Fibroblast of the conjunctiva (primary cell): ENCODE data around the gene EEF1A2.
"Not testable (repeated sequence)": the region's sequence is repeated elsewhere in the genome, so short reads cannot be mapped to it uniquely, and the experiment has no call there.

Experiments
- DNase-seq: peaks from one replicate; pipeline ENCODE4 v3.0.0-alpha.2; 2010; ENCODE audit warnings: low read depth

The EEF1A2 gene

DNA sequence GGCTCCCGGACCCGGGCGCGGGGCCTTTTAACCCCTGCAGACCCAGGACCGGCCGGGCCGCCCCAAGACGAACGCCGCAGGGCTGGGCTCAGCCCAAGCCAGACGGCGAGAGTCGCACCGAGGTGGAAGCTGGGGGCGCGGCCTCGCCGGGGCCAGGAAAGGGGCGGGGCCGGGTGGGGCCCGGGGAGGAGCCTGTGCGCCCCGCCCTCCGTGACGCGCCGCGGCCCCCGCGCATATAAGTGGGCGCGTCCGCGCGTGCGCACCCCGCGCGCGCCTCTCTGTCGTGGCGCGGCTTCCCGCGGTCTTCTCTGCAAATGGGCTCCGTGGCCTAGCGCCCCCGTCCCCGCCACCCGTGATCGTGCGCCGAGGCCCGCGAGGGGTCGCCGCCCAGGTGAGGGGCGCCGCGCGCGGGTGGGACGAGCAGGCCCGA lies 21.6 kb upstream of the EEF1A2 start, which contains the start of gene PPDPF:
Gene PPDPF (plus strand): TSS at position 262 of the 430 bp plus-strand sequence. CDS start 544 bp downstream, outside the sequence.
- peak; percentile 52 for DNase-seq

DNA sequence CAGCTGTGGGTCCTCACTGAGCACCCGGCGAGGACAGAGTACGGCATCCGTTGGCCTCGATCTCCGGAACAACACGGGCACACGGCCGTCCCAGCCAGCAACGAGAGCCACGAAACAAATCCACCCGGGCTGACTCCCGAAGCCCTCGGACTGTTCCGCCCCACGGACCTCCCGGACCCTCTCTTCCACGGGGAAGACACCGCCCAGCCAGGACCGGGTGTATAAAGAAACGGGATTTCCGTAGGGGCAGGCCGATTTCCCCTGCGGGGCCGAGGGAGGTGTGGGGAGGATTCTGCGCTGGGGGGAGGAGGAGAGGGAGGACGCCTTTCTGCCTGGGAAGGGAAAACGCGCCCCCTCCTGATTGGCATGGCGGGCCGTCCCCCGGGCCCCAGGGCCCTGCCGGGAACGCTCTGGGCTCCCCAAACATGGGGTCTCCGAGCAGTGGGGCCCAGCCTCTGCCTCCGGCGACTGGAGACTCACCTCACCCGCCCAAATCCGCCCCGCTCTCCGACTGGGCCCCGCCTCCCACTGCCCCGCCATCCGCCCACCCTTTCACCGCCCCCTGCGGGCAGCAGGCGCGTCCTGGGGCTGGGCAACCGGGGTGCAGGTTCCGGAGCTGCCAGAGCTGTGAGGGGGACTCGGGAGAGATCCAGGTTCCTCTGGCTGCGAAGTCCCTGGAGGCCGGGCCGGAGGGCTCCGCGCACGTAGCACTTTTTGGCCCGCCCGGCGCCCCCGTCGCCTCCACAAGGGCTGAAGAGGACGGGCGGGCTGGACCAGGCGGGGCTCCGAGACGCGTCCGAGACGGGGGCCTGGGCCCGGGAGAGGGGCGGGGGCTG lies 21.0 kb upstream of the EEF1A2 start:
- no peak for DNase-seq

DNA sequence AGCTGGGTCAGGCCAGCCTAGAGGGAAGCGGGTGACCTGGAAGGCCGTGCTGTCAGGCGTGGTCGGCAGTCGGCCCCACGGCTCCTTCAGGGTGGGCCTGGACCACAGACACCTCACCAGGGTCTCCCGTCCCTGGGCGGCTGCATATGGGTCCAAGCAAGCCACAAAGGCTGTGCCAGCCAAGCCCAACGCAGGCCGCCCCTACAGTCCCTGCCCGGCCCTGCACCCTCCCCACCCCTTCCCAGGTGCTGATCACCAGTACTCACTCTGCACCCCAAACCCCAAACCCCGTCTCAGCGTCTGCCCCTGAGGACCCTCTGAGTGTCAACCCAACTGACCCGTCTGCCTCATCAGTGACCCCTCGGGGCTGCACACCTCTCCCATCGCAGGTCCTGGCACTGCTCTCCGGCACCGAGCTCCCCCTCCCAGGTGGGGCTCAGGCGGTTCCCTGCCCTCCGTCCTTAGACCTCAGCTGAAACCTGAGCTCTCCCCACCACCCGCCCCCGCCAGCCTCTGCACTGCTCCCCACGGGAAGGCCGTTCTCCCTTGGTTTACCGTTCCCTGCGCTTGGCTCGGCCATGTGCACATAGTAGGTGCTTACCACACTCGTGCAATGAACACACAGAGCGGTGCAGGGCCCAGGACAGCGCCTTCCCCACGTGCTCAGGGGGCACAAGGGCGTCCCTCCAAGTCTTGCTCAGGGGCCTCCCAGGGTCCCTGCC lies 20.2 kb upstream of the EEF1A2 start:
- DNase-seq = no peak

DNA sequence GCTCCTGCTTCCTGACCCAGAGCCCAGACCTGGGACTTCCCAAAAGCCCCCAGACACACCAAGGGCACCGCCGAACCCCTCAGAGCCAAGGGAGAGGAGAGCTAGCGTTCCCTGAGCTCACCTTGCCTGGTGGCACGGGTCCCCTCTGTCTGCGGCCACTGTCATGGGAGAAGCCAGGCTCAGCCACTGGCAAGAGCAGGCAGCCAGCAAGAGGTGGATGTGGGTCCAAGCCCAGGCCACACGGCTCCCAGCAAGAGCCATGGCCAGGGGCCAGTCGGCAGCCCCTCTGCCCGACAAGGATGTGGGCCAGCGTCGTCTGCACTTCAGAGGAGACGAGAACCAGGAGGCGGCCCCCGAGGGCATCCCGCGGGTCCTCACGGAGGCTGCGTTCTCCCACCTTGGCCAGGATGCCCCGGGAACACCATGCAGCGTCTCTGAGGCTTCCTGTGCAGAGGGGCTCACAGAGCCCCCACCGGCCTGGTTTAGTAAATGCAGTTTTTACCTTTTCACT lies 19.5 kb upstream of the EEF1A2 start:
- DNase-seq = no peak

DNA sequence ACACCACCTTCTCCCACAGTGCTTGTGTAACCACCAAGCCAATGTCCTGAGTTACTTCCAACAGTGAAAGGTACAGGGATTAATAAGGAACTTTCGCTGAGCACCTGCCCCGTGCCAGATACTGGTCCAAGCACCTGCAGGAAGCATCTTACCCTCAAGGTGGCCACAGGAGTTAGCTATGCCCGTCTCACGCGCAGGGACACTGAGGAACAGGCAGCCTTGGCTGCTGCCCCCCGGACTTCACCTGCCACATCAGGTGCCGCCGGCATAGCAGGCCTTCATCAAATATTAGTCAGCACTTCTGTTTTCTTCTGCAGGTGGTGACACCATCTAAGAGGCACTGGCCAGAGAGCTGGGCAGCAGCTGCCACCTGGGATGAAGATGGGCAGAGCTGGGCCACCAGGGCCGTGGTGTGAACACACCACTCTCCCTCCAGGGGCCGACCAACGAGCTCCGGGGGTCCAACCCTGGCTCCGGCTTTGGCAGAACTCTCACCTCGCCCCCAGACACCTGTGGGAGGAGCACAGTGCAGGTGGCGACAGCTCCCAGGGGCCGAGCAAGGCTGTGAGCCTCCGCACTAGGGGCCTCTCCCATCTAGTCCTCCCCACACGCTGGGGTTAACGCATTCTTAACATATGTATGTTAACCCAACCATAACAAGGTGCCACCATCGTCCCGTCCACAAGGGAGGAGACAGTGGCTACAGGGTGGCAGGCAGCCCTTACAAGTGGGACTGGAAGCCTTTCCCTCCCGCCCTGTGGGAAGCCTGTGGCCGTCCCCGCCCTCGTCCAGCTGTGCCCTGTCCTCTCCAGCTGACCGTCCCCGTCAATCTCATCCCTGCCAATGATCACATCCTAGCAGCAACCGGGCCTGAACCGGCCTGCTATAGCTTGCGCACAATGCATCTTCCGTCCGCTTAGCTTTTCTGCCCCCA lies 18.8 kb upstream of the EEF1A2 start:
- no peak for DNase-seq

DNA sequence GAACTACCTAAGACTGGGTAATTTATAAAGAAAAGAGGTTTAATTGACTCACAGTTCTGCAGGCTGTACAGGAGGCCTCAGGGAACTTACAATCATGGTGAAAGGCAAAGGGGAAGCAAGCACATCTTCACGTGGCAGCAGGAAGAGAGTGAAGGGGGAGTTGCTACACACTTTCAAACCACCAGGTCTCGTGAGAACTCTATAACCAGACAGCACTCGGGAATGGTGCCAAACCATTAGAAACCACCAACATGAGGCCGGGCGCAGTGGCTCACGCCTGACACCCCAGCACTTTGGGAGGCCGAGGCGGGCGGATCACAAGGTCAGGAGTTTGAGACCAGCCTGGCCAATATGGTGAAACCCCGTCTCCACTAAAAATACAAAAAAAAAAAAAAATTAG lies 15.6 kb upstream of the EEF1A2 start:
- DNase-seq = not testable (repeated sequence)

DNA sequence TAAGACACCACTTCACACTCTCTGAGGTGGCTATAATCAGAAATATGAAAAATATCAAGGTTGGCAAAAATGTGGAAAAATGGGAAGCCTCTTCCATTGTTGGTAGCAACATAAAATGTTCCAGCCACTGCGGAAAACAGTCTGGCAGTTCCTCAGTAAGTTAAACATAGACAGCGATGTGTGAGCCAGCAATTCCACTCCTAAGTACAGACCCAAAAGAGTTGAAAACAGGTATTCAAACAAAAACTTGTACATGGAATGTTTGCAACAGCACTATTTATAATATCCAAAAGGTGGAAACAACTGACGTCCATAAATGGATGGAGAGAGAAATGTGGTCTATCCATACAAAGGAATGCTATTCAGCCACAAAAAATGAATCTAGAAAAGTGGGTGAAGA lies 14.3 kb upstream of the EEF1A2 start:
- no peak for DNase-seq

DNA sequence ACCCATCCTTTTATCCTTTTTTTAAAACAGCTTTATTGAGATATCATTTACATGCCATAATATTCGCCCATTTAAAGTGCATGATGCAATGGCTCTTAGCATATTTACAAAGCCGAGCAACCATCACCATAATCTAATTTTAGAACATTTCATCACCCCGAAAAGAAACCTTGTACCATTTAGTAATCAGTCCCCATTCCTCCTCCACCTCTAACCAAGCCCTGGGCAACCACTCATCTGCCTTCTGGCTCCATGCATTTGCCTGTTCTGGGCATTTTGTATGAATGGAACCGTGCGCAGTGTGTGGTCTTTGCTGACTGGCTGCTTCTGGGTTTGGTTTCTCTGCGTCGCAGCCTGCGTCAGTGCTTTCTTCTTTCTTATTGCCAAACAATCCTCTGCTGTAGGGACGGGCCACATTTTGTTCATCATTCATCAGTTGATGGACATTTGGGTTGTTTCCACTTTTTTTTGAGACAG lies 10.2 kb upstream of the EEF1A2 start:
- no peak for DNase-seq

DNA sequence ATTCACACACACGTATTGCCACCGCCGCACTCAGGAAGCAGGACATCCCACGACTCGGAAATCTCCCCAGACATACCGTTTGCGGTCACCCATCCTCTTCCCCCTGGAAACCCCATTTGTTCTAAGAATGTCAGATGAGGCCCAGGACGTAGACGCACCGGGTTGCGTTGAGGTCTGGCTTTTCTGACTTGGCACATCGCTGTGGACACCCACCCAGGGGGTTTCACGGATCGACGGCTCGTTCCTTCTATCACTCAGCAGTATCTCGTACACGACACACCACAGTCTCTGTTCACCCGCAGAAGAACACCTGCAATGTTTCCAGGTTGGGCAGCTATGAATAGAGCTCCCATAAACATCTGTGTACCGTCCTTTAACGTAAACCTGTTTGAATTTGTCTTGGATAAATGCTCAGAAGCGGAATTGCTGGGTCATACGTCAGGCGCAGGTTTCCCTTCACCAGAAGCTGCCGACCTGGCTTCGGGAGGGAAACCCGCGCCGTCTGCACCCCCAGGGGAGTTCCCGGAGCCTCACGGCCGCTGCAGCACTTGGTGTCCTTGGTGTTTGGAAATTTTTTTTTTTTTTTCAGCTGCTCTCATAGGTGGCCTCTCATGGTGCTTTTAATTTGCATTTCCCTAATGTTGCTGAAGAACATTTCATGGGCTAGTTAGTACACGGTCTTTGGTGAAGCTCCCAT lies 9.3 kb upstream of the EEF1A2 start:
- DNase-seq = no peak

DNA sequence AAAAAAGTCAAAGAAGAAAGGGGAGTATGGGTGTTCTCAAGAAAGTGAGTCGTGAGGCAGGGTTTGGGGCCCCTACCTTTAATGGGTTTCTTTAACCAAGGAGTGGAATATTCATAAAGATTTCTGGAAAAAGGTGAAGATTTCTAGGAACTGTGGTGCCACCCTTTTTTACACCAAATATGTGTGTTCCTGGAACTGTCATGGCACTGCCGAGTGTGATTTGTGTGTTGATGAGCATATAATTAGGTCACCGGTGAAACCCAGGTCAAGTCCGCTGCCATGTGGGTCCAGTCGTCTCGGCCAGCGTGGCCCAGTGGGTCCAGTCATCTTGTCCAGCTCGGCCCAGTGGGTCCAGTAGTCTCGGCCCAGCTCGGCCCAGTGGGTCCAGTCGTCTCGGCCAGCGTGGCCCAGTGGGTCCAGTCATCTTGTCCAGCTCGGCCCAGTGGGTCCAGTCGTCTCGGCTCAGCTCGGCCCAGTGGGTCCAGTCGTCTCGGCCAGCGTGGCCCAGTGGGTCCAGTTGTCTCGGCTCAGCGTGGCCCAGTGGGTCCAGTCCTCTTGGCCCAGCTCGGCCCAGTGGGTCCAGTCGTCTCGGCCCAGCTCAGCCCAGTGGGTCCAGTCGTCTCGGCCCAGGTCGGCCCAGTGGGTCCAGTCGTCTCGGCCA lies 8.3 kb upstream of the EEF1A2 start:
- DNase-seq = no peak

DNA sequence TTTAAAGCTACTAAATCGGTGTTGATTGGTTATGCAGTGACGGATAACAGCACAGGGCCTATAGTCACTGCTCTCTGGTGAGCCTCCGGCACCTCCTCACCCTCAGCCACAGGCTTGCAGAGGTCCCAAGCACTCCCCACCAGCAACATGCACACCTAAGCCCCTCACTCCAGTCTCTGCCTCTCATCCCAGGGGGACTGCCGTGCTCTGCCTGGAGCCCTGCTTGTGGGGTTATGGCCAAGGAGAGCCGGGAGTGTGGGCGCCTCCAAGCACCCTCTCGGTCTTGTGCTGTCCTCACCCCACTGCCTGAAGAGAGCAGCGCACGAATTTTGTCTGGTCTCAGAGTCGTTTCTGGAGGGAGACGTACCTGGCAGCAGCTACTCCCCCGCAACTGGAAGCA lies 6.8 kb upstream of the EEF1A2 start:
- no peak for DNase-seq

DNA sequence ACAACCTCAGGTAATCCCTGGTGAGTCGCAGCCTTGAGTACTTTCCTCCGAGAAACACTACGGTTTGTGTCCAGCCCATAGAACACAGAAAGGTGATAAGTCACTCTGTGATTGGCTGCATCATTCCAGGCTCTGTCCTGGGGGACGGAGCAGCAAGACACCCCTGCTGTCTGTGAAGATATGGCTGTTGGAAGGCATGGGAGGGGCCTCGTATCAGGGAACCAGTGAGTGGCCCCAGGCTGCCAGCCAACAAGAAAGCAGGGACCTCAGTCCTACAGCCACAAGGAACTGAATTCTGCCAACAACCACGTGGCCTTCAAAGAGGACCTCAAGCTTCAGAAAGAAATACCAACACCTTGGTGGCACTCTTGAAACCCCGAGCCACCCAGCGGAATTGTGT lies 6.4 kb upstream of the EEF1A2 start:
- DNase-seq = no peak

DNA sequence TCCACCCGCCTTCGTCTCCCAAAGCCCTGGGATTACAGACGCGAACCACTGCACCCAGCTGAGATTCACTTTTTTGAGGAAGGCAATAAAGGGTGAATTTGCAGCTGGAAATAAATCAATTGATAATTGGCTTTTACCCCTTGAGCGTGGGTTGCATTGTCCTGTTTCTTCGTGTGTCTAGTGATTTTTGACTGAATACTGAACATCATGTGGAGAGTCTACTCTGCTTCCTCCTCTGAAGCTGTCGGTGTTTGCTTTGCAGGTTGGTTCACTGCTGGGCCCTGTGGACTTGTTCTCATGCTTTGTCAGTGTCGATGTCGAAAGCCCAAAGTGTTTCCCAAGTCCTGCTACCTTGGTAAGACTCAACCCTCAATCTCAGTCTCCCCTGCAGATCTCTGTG lies 5.8 kb upstream of the EEF1A2 start:
- DNase-seq = no peak

DNA sequence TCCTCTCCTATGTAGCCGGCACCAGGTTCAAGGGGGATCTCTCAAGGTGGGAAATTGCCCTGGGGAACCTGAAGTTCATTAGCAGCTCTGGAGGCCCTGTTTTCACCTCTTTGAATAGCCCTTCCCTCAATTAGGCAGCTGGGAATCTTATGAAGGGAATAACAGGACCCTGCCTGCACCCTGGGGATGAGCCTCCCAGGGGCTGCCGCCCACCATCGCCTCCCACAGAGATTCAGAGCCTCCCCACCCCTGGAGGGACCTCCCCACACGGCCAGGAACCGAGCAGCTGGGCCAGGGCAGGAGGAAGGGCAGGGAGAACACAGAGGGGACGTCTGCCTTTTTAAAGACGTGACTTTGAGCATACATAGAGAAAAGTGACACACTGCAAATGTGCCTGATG lies 4.6 kb upstream of the EEF1A2 start:
- no peak for DNase-seq

DNA sequence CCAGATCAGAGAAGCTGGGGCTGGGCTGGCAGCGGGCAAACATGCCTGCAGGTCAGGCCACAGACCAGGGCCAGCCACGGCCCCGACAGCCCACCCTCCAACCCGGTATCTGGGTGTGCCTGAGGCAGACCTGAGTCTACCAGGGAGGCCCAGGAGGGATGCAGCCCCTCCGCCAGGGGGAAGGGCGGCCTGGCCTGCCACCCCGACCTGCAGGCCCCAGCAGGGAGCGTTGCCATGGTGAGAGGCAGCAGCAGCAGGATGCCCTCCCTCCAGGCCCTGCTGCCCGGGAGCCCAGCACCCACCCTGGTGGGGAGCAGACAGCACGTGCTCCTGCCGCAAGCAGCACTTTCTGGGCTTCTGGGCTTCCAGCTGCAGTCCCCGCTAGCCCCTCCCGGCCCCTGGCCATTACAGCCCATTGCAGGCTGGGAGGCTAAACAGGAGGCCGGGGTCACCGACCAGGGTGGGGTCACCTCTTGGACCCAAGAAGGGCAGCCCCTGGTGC lies 3.8 kb upstream of the EEF1A2 start:
- no peak for DNase-seq

DNA sequence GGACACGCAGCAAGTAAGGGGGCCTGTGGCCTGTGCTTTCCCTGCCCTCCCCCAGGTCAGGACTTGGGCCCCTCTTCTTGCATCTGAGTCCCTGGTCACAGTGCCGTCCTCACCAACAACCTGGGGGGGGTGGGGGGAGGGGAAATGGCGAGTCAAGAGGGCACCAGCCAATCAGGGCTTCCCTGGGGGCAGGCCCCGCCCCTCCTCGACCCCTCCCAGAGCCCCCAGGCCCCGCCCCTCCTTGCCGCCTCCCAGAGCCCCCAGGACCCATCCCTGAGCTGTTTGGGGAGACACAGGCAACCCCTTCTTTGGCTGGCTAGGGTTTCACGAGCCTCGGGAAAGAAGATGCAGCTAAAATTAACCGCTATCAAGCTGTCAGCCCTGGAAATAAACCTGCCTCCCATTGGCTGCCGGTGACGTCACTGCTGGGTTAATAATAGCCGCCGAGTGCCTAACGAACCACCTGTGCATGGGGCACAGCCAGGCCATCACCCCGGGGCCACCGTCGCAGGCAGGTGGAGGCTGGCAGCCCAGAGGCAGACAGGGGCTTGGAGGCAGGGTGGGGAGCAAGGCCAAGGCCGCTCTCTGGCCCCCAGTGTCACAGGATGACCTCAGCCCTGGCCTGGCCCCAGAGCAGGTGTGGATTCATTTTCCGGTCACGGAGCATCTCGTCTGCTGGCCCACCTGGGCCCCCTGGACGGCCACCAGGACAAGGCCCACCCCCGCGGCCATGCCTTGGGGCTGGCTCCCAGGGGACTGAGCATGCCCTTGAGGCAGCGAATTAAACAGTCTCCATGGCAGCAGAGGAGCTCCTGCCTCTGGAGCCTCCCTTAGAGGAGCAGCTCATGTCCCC lies 3.2 kb upstream of the EEF1A2 start:
- no peak for DNase-seq

DNA sequence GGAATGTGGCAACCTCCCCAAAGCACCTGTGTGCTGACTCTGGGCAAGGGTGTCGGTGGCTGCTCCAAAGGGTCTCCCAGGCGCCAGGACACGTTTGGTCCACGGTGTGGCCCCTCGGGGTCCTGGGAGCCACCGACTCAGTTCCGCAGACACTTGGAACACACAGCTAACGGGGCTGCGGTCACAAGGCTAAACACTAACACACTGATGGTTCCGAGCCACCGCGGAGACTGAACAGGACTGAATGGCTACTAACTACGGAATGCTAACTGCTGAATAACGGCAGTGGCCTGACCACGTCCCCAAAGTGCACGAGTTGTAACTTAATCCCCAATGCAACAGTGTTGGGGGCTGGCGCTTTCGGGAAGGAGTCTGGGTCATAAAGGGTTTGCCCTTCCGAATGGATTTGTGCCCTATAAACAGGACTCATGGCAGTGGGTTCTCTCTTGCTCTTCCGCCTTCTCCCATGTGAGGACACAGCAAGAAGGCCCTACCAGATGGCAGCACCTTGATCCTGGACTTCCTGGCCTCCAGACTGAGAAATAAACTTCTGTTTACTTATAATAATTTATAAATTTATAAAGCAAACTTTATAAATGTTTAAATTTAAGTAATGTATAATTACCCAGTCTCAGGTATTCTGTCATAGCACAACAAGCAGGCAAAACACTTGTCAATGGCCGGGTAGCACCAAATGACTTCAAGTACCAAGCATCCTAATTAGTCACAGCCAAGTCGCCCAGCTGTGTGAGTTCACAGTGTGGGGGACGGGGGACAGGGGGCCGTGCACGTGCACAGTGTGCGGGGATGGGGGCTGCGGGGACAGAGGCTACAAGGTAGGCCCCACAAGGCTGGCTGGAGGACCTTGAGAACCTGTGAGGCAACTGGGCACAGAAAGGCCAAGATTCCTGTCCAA lies 2.3 kb upstream of the EEF1A2 start:
- DNase-seq = no peak

DNA sequence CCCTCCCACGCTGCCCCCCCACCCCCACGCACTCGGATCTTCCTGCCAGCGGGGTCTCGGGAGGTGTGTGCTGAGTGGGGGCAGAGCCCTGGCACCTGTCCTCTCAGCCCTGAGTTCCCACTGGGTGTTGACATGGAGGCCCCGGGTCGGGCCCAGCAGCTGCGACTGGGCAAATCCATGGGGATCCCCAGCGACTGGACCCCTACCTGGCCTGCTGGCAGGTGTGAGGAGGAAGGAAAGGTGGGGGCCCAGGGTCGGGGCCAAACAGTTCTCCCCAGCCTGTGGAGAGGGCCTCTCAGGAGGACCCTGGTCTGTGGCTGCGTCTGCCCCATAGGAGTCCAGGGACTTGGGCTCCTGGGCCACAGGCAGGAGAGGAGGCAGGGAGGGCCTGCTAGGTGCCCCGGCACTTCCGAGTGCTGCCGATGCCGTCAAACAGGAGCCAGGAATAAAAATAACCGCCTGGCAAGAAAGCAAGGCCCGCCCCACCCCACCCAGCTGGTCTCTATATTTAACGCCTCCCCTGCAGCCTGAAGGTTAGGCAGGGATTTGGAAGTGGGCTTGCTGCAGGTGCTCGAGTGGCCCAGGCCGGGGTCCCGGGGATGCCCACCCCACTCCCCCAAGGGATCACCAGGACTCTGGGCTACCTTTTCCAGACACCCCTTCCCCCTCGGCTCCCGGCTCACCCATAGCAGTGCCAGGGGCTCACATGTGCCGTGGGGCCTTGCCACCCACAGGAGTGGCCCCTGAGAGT lies 1.4 kb upstream of the EEF1A2 start:
- DNase-seq = no peak
